ENCODE measurements around the gene BBIP1.

GRCh38 chr10:110862961-110863360 is 56.0 kb downstream of the BBIP1 start:
- TF ChIP-seq CTCF (conservative IDR thresholded peaks at IDR 0.05; ENCODE audit: low read depth, low read length) = no peak
- TF ChIP-seq EZH2 (IDR thresholded peaks at IDR 0.05; ENCODE audit: borderline replicate concordance, low read depth, low read length, poor library complexity, severe bottlenecking) = no peak

All from A673 (cell line).